Heart left ventricle (tissue), 16 donors: Measurements from ENCODE around the gene DENND5A. TPM values are rescaled to one million over a fixed set of nuclear protein-coding genes. Genes with fewer than 3 reads are reported as not detected.
A peak's percentile ranks its signal among the peaks of the same experiment; 100 is the strongest.
"Not testable (repeated sequence)": the region's sequence is repeated elsewhere in the genome, so short reads cannot be mapped to it uniquely, and the experiment has no call there.

Source experiments
- ATAC-seq, 4 donors: fragments of 200-7000 bp; cut with Tn5 transposase; one replicate each; pipeline ENCODE4 v1.9.1; 2020 to 2022; ENCODE audit warnings: moderate library complexity in 4 of 4, mild to moderate bottlenecking in 3 of 4, moderate number of reproducible peaks in 1 of 4
- DNase-seq, 5 donors: peaks; one replicate each; pipeline ENCODE4 v3.0.0-alpha.2; 2020
- H3K27ac ChIP-seq, 12 donors: fragments of 200-600 bp; sonication (generic) in 4 of 12; one replicate each; pipeline versions ENCODE4 v1.5.0 to v1.8.0; 2016 to 2022; ENCODE audit warnings: mild to moderate bottlenecking in 2 of 12
- H3K27me3 ChIP-seq, 9 donors: fragments of 200-600 bp; sonication (generic) in 2 of 9; one replicate each; pipeline versions ENCODE4 v1.5.1 to v1.8.0; 2016 to 2022; ENCODE audit warnings: mild to moderate bottlenecking in 3 of 9
- H3K36me3 ChIP-seq, 9 donors: fragments of 200-600 bp; sonication (generic) in 2 of 9; one replicate each; pipeline versions ENCODE4 v1.5.0 to v1.8.0; 2018 to 2022; ENCODE audit warnings: mild to moderate bottlenecking in 2 of 9
- H3K4me1 ChIP-seq, 12 donors: fragments of 200-600 bp; sonication (generic) in 4 of 12; one replicate each; pipeline versions ENCODE4 v1.5.0 to v1.8.0; 2016 to 2022; ENCODE audit warnings: mild to moderate bottlenecking in 3 of 12
- H3K4me3 ChIP-seq, 12 donors: fragments of 200-600 bp; sonication (generic) in 4 of 12; one replicate each; pipeline versions ENCODE4 v1.5.0 to v1.8.0; 2017 to 2022; ENCODE audit warnings: mild to moderate bottlenecking in 9 of 12, moderate library complexity in 4 of 12
- H3K9me3 ChIP-seq, 12 donors: fragments of 200-600 bp; sonication (generic) in 4 of 12; one replicate each; pipeline versions ENCODE4 v1.5.0 to v1.8.0; 2016 to 2022; ENCODE audit warnings: mild to moderate bottlenecking in 1 of 12
- POLR2A ChIP-seq, 2 donors: fragments of 450-650 bp; IDR thresholded peaks; one replicate each; pipeline ENCODE4 v1.6.1; 2017; ENCODE audit warnings: antibody characterized with exemption in 2 of 2, mild to moderate bottlenecking in 2 of 2, moderate library complexity in 2 of 2
- WGBS, 4 donors: extraction: QIAGEN DNeasy Blood & Tissue Kit in 2 of 4; methylation state at CpG; one replicate each; pipeline versions ENCODE4 v1.1.5 to v1.1.7; 2013 to 2018; 5-methylcytosine and 5-hydroxymethylcytosine counted together
- intact Hi-C, 10 donors: fragments of 100-400 bp; cut with DNase I; formaldehyde crosslinking; loops; one replicate each; pipeline versions ENCODE4 v1.11.1 to v1.14.2; 2022
- polyA plus RNA-seq, 2 donors: library from polyadenylated mRNA; stranded (reverse); fragments of 200-250 nt; gene quantifications; one replicate each; pipeline ENCODE4 v1.2.3, GENCODE V29; 2013
- total RNA-seq, 9 donors: library from RNA; depleted of rRNA in 2 of 9; stranded (reverse); fragments of >200 nt in 2 of 9; fragmentation: NEBNext Ultra II Directional in 3 of 9; extraction: Animal tissue kit (Norgen Biotek cat#: 25700) in 3 of 9; gene quantifications; one replicate each; pipeline versions ENCODE4 v1.1.0 to v1.2.4, GENCODE V29; 2016 to 2023
- TF ChIP-seq, protein P1 (sequence below), 12 donors: fragments of 200-600 bp; sonication (generic) in 4 of 12; IDR thresholded peaks; one replicate each; pipeline versions ENCODE4 v1.5.0 to v1.8.0; 2018 to 2022; ENCODE audit warnings: antibody characterized with exemption in 12 of 12, mild to moderate bottlenecking in 5 of 12
- donor health status: ischemic (EF 13 %, LVEDD 7.1; RV severe dilation, severe dysfunction).
- donor health status: healthy with polysubstance abuse.
- donor health status: DM: no; HTN: yes; CAD: no.
- donor health status: DM: no; HTN: no; CAD: no.
- donor health status: ischemic (EF 25% LVEDD 6.9; RV normal size, moderate dysfunction).
- donor health status: ischemic (EF 25% LVEDD 5.7; RV mildly dilated, moderate dysfunction).
- donor health status: healthy.
- donor health status: DM: yes; HTN: yes; CAD: no.
- donor health status: ischemic (EF 35%, LVEDD 5.7; RV mildly dilated, moderate dysfunction).
- donor health status: nonischemic (EF 11% LVEDD 7.7; RV severe dilation, severe dysfunction).
- donor health status: DM: yes; HTN: yes; CAD: no.
- donor health status: PGD.
- donor health status: ischemic (EF 29% LVEDD 5.4; RV normal size, mild dysfunction).
- donor health status: nonischemic (EF 23%, LVEDD 6.1; RV moderate dilation, normal function).

The DENND5A gene
- total and polyA plus RNA-seq, 11 donors: 44.5 to 175 (median 113) TPM

GRCh38 chr11:9264316-9265210, 587 bp downstream of the DENND5A start:
- TF ChIP-seq POLR2A (IDR thresholded peaks at IDR 0.05): peak in 1 of 2 donors; percentile 23
- TF ChIP-seq, protein P1, sequence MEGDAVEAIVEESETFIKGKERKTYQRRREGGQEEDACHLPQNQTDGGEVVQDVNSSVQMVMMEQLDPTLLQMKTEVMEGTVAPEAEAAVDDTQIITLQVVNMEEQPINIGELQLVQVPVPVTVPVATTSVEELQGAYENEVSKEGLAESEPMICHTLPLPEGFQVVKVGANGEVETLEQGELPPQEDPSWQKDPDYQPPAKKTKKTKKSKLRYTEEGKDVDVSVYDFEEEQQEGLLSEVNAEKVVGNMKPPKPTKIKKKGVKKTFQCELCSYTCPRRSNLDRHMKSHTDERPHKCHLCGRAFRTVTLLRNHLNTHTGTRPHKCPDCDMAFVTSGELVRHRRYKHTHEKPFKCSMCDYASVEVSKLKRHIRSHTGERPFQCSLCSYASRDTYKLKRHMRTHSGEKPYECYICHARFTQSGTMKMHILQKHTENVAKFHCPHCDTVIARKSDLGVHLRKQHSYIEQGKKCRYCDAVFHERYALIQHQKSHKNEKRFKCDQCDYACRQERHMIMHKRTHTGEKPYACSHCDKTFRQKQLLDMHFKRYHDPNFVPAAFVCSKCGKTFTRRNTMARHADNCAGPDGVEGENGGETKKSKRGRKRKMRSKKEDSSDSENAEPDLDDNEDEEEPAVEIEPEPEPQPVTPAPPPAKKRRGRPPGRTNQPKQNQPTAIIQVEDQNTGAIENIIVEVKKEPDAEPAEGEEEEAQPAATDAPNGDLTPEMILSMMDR (IDR thresholded peaks at IDR 0.05): no peak
- ATAC-seq: peak; percentile 49 to 77 (median 74)

GRCh38 chr11:9263840-9264315, 1.3 kb downstream of the DENND5A start:
- ATAC-seq: peak in 2 of 4 donors; percentile 11 to 17
- peak overlapping the region; percentile 85 to 99 (median 96) for H3K4me3 ChIP-seq
- H3K36me3 ChIP-seq: no peaks in the 10 kb centered on the region
- no peak for DNase-seq
- intact Hi-C loops: loop anchor here in 8 of 10 donors (5.0 to 10.0 kb wide), 8 partner anchors 48 to 201 kb away; partner anchors contain the start of genes IPO7 (in 3 of the 8), TMEM41B (in 1 of the 8) and ZNF143 (in 1 of the 8)
- TF ChIP-seq, protein P1 (IDR thresholded peaks at IDR 0.05): no peak
- TF ChIP-seq POLR2A (IDR thresholded peaks at IDR 0.05): no peak
- H3K4me1 ChIP-seq: peaks cover 4 to 52% (median 42%) of the 10 kb centered on the region in 12 donors
- H3K9me3 ChIP-seq: no peaks in the 10 kb centered on the region
- no peaks in the 10 kb centered on the region for H3K27me3 ChIP-seq
- H3K27ac ChIP-seq: peak overlapping the region; percentile 93 to 99 (median 98)
- WGBS, 4 donors: 1 to 3% (median 1%) methylated on average over 8 of the region's 9 CpGs

More at GRCh38 chr11:9264316-9265210, 587 bp downstream of the DENND5A start:
- Histone ChIP-seq H3K9me3 (no peaks in the 10 kb centered on the region), H3K4me1 (peaks cover 4 to 48% (median 40%) of the 10 kb centered on the region in 12 donors), H3K27me3 (no peaks in the 10 kb centered on the region), H3K4me3 (peak overlapping the region; percentile 85 to 99 (median 96)), H3K27ac (peak overlapping the region; percentile 93 to 99 (median 98)), H3K36me3 (no peaks in the 10 kb centered on the region)
- DNase-seq: peak; percentile 64 to 81 (median 78)
- 0 to 1% (median 0%) methylated on average over 15 to 76 of the region's 76 CpGs for WGBS, 4 donors
- intact Hi-C loops: loop anchor here in 9 of 10 donors (1.0 to 10.0 kb wide), 9 partner anchors 48 to 200 kb away; partner anchors contain the start of genes IPO7 (in 3 of the 9), TMEM41B (in 3 of the 9) and ZNF143 (in 1 of the 9)

GRCh38 chr11:9260838-9261146, 4.4 kb downstream of the DENND5A start:
- intact Hi-C loops: loop anchor here in 8 of 10 donors (5.0 to 10.0 kb wide), 8 partner anchors 52 to 204 kb away; partner anchors contain the start of genes IPO7 (in 3 of the 8), TMEM41B (in 1 of the 8) and ZNF143 (in 1 of the 8)
- peaks cover 4 to 50% (median 39%) of the 10 kb centered on the region in 12 donors for H3K4me1 ChIP-seq

DNA sequence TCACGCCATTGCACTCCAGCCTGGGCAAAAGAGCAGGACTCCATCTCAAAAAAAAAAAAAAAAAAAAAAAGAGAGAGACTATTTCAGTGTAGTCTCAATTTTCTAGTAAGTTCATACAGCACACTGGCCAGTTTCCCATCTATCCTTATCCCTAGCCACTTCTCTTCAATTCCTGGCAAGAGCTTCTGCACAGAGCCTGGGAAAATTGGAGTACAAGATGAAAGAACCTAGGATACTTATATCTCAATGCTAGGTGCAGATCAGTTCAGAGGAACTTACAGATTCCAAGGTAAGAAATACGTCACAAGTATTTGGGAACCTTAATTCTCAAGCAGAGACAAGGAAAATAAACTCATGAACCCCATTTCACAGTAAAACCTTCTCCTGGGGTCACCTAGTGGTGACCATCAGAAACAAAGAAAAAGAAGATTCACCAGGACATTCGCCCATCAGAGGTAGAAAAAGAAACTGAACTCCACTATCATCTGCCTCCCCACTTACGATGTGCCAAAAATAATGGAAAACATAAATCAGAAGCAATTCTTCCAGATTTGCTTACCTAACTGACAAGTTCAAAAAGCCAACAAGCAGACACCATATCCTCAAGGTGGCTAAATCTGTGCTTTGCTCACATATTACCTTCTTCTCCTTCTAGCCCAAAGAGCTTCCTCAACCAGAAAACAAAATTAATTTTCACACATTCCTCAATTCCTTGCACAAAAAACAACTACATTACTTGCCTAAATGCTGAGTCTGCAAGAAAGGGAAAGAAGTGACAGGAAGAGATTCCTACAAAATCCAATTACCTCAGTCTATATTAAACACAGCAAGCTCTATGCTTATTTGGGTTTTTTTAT, 4.9 kb downstream of the DENND5A start:
- intact Hi-C loops: loop anchor here in 8 of 10 donors (5.0 to 10.0 kb wide), 8 partner anchors 52 to 205 kb away; partner anchors contain the start of genes IPO7 (in 3 of the 8), TMEM41B (in 1 of the 8) and ZNF143 (in 1 of the 8)
- H3K27ac ChIP-seq: peak overlapping the region in 2 of 12 donors; percentile 6 to 7
- DNase-seq (no peak), ATAC-seq (no peak)
- 45 to 52% (median 50%) methylated on average over 4 of the region's 4 CpGs for WGBS, 4 donors
- H3K27me3 ChIP-seq: no peaks in the 10 kb centered on the region
- peaks cover 0 to 10% (median 5%) of the 10 kb centered on the region in 9 donors for H3K36me3 ChIP-seq
- no peaks in the 10 kb centered on the region for H3K9me3 ChIP-seq
- H3K4me3 ChIP-seq: no peak overlapping the region
- peaks cover 4 to 44% (median 35%) of the 10 kb centered on the region in 12 donors for H3K4me1 ChIP-seq
- TF ChIP-seq, protein P1 (IDR thresholded peaks at IDR 0.05): peak in 4 of 12 donors; percentile 18 to 28 (median 20)
- no peak for TF ChIP-seq POLR2A (IDR thresholded peaks at IDR 0.05)

More at GRCh38 chr11:9260838-9261146, 4.4 kb downstream of the DENND5A start:
- not testable (repeated sequence) for H3K36me3 ChIP-seq, ATAC-seq, H3K9me3 ChIP-seq, H3K4me3 ChIP-seq, DNase-seq, H3K27me3 ChIP-seq
- peak overlapping the region in 3 of 12 donors; percentile 6 to 8 (median 7) for H3K27ac ChIP-seq
- 53 to 77% (median 59%) methylated on average over 2 of the region's 2 CpGs for WGBS, 4 donors

DNA sequence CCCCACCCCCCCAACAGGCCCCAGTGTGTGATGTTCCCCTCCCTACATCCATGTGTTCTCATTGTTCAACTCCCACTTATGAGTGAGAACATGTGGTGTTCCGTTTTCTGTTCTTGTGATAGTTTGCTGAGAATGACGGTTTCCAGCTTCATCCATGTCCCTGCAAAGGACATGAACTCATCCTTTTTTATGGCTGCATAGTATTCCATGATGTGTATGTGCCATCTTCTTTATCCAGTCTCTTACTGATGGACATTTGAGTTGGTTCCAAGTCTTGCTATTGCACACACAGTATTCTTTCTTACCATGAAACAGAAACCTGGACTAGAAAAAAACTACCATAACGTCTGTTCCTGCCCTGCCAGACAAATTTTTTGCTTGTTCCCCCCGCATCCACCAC, 6.9 kb downstream of the DENND5A start:
- WGBS, 4 donors: 86 to 95% (median 92%) methylated on average over 4 of the region's 4 CpGs
- intact Hi-C loops, H3K27ac ChIP-seq, H3K4me3 ChIP-seq, H3K27me3 ChIP-seq, DNase-seq, ATAC-seq, H3K9me3 ChIP-seq: not testable (repeated sequence)
- Histone ChIP-seq H3K4me1 (peaks cover 4 to 57% (median 46%) of the 10 kb centered on the region in 12 donors), H3K36me3 (peaks cover 0 to 19% (median 9%) of the 10 kb centered on the region in 9 donors)
